Measurements from ENCODE around the gene NACAD. TPM values are rescaled to one million over a fixed set of nuclear protein-coding genes. Genes with fewer than 3 reads are reported as not detected.

Gene NACAD
- total RNA-seq, 1 donor from 2014 or later: 21.6 TPM

- Histone ChIP-seq H3K9ac (ENCODE audit: low read length) (no peak overlapping the region), H3K36me3 (ENCODE audit: insufficient read depth, low read length) (peaks cover 4% of the 10 kb centered on the region), H3K4me1 (ENCODE audit: insufficient read depth, low read length) (no peaks in the 10 kb centered on the region), H3K4me3 (ENCODE audit: insufficient read depth, low read depth, low read length) (no peak overlapping the region), H3K4me2 (ENCODE audit: low read length) (no peak overlapping the region), H2AFZ (ENCODE audit: low read depth, low read length) (no peak overlapping the region), H3K27me3 (ENCODE audit: insufficient read depth, low read length) (no peaks in the 10 kb centered on the region), H3K9me3 (ENCODE audit: insufficient read depth, low read depth, low read length) (no peaks in the 10 kb centered on the region), H3K79me2 (ENCODE audit: insufficient read depth, low read length) (peaks cover 65% of the 10 kb centered on the region), H4K20me1 (ENCODE audit: insufficient read depth, low read length) (peaks cover 83% of the 10 kb centered on the region), H3K27ac (ENCODE audit: low read depth, low read length) (no peak overlapping the region)
- Mint-ChIP-seq H3K27me3 (ENCODE audit: low read depth, unreplicated experiment) (no peaks in the 10 kb centered on the region), H3K36me3 (ENCODE audit: low read depth, unreplicated experiment) (peaks cover 16% of the 10 kb centered on the region), H3K4me1 (ENCODE audit: low read depth, unreplicated experiment) (peaks cover 2% of the 10 kb centered on the region), H3K4me3 (ENCODE audit: unreplicated experiment) (no peak overlapping the region), H3K9me3 (ENCODE audit: unreplicated experiment) (peaks cover 3% of the 10 kb centered on the region), H3K27ac (ENCODE audit: unreplicated experiment) (no peak overlapping the region)
- no peak for TF ChIP-seq CTCF (IDR thresholded peaks at IDR 0.05; ENCODE audit: insufficient read depth, low read depth, low read length)
- no peak for TF ChIP-seq EZH2 (IDR thresholded peaks at IDR 0.05; ENCODE audit: insufficient read depth, low read length)
- DNase-seq (ENCODE audit: low read depth) (no peak), FAIRE-seq (no peak)
Measured at GRCh38 chr7:45061806-45062425, 26.9 kb downstream of the NACAD start.

- H3K4me3 Mint-ChIP-seq (ENCODE audit: unreplicated experiment): no peak overlapping the region
- H3K27ac Mint-ChIP-seq (ENCODE audit: unreplicated experiment): no peak overlapping the region
- H3K9me3 Mint-ChIP-seq (ENCODE audit: unreplicated experiment): peaks cover 3% of the 10 kb centered on the region
- H3K4me2 ChIP-seq (ENCODE audit: low read length): no peak overlapping the region
- H3K9me3 ChIP-seq (ENCODE audit: insufficient read depth, low read depth, low read length): no peaks in the 10 kb centered on the region
- no peak overlapping the region for H2AFZ ChIP-seq (ENCODE audit: low read depth, low read length)
- H3K27ac ChIP-seq (ENCODE audit: low read depth, low read length): no peak overlapping the region
- DNase-seq (ENCODE audit: low read depth) (no peak), FAIRE-seq (no peak)
- peaks cover 2% of the 10 kb centered on the region for H3K4me1 Mint-ChIP-seq (ENCODE audit: low read depth, unreplicated experiment)
- H3K36me3 Mint-ChIP-seq (ENCODE audit: low read depth, unreplicated experiment): peaks cover 16% of the 10 kb centered on the region
- H3K27me3 ChIP-seq (ENCODE audit: insufficient read depth, low read length): no peaks in the 10 kb centered on the region
- TF ChIP-seq EZH2 (IDR thresholded peaks at IDR 0.05; ENCODE audit: insufficient read depth, low read length) (no peak), CTCF (IDR thresholded peaks at IDR 0.05; ENCODE audit: insufficient read depth, low read depth, low read length) (no peak)
- H4K20me1 ChIP-seq (ENCODE audit: insufficient read depth, low read length): peaks cover 86% of the 10 kb centered on the region
- peaks cover 4% of the 10 kb centered on the region for H3K36me3 ChIP-seq (ENCODE audit: insufficient read depth, low read length)
- H3K79me2 ChIP-seq (ENCODE audit: insufficient read depth, low read length): peaks cover 68% of the 10 kb centered on the region
- no peaks in the 10 kb centered on the region for H3K27me3 Mint-ChIP-seq (ENCODE audit: low read depth, unreplicated experiment)
- no peak overlapping the region for H3K4me3 ChIP-seq (ENCODE audit: insufficient read depth, low read depth, low read length)
- H3K4me1 ChIP-seq (ENCODE audit: insufficient read depth, low read length): no peaks in the 10 kb centered on the region
- no peak overlapping the region for H3K9ac ChIP-seq (ENCODE audit: low read length)
Measured at GRCh38 chr7:45061352-45061751, 27.4 kb downstream of the NACAD start.

- H3K4me3 Mint-ChIP-seq (ENCODE audit: unreplicated experiment): no peak overlapping the region
- H3K36me3 Mint-ChIP-seq (ENCODE audit: low read depth, unreplicated experiment): peaks cover 15% of the 10 kb centered on the region
- H3K4me1 ChIP-seq (ENCODE audit: insufficient read depth, low read length): no peaks in the 10 kb centered on the region
- FAIRE-seq (no peak), DNase-seq (ENCODE audit: low read depth) (no peak)
- peaks cover 4% of the 10 kb centered on the region for H3K36me3 ChIP-seq (ENCODE audit: insufficient read depth, low read length)
- peaks cover 71% of the 10 kb centered on the region for H3K79me2 ChIP-seq (ENCODE audit: insufficient read depth, low read length)
- H4K20me1 ChIP-seq (ENCODE audit: insufficient read depth, low read length): peaks cover 80% of the 10 kb centered on the region
- no peak overlapping the region for H3K9ac ChIP-seq (ENCODE audit: low read length)
- H3K27ac Mint-ChIP-seq (ENCODE audit: unreplicated experiment): no peak overlapping the region
- H3K4me1 Mint-ChIP-seq (ENCODE audit: low read depth, unreplicated experiment): peaks cover 2% of the 10 kb centered on the region
- H3K27me3 ChIP-seq (ENCODE audit: insufficient read depth, low read length): no peaks in the 10 kb centered on the region
- H3K9me3 ChIP-seq (ENCODE audit: insufficient read depth, low read depth, low read length): no peaks in the 10 kb centered on the region
- no peak overlapping the region for H3K27ac ChIP-seq (ENCODE audit: low read depth, low read length)
- no peak overlapping the region for H3K4me2 ChIP-seq (ENCODE audit: low read length)
- H3K4me3 ChIP-seq (ENCODE audit: insufficient read depth, low read depth, low read length): no peak overlapping the region
- H3K9me3 Mint-ChIP-seq (ENCODE audit: unreplicated experiment): peaks cover 3% of the 10 kb centered on the region
- no peaks in the 10 kb centered on the region for H3K27me3 Mint-ChIP-seq (ENCODE audit: low read depth, unreplicated experiment)
- H2AFZ ChIP-seq (ENCODE audit: low read depth, low read length): no peak overlapping the region
- TF ChIP-seq EZH2 (IDR thresholded peaks at IDR 0.05; ENCODE audit: insufficient read depth, low read length): no peak
- no peak for TF ChIP-seq CTCF (IDR thresholded peaks at IDR 0.05; ENCODE audit: insufficient read depth, low read depth, low read length)
Measured at GRCh38 chr7:45060295-45060694, 28.5 kb downstream of the NACAD start.

Data from astrocyte (in vitro differentiated cells and primary cell).